ELF-1 (cell line): ENCODE data around the gene FGF8.

Experiments used
- DNase-seq: peaks from one replicate; pipeline ENCODE4 v3.0.0-alpha.2; 2016; ENCODE audit warnings: low read depth, low spot score

The FGF8 gene

DNA sequence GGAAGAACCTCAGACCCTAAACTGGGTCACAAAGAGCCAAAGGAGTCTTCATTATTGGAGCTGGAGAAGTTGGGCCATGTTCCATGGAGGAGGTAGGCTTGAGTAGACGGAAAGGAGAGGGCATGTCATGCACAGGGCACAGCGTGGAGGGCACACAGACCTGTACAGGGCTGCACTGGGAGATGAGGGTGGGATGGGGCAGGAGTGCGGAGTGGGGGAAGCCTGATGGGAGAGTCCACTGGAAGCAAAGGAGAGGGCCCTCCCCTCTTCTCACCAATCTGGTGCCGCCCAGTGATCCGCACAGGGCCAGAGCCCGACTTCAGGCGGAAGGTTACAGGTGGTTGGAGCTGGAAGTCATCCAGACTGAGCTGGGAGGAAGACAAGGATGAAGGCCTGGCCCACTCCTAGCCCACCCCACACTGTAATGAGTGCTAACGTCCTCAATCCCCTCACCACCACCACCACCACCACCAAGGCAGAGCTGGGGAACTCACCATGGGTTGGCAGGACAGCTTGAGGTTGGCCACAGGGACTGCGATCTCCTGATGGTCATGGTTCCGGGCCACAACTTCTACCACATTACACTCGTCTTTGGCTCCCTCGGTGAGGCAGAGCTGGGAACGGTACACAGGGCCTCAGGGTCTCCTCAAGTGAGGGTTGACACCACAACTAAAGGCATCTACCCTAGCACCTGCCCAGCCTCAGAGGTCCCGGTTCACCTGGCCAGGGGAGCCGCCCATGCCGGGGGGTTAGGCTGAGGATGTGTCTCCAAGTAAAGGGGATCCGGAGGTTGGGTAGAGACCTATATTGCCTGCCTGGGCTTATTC lies 6.3 kb upstream of the FGF8 start:
- DNase-seq, result no peak

DNA sequence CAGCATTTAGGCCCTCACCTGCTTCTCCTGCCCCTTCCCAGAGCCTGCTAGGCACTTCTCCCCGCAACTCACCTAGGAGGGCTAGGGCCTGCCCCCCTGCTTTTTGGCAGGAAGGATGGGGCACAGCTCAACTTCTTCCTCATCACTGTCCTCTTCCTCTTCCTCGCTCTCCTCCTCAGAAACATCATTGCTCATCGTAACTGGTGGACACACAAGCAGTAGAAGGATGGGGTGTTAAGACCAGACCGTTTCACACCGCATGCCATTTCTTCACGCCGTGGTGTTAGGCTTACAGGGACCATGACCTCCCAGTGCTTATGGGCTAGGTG lies 5.7 kb upstream of the FGF8 start:
- DNase-seq, result no peak

DNA sequence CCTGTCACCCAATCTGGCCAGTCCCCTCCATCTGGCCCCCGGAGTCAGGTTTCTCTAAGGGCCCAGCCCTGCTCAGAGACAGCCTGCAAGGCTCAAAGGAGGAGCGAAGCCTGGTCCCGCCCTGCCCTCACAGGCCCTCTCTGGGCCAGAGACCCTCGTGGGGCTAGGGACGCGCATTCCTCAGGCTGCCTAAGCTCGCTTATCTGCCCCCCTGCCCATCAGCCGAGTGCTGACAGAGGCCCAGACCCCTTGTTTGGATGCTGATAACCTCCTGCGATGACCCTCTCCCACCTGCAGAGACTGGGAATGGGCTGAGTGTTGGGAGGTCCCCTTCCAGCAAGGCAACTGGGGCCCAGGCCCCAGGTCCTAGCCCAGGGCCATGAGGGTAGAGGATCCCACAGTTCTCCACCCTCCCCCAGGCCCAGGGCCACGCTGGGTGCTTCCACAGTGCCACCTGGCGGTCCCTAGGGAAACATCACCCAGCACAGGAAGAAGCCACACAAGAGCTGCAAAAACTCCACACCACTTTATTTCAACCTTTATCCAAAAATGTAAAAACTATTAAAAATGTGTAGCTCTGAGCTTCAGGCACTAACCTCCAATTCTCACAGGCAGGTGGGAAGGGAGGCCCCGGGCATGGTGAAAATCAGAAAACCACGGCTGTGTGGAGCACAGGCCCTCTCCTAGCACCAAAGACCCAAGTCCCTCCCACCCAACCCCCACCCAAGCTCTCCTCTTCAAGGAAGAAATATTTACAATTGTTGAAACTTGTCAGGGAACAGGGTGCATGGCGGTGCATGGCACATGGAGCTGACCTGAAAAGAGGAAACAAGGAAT lies 5.1 kb upstream of the FGF8 start:
- peak; percentile 88 for DNase-seq

DNA sequence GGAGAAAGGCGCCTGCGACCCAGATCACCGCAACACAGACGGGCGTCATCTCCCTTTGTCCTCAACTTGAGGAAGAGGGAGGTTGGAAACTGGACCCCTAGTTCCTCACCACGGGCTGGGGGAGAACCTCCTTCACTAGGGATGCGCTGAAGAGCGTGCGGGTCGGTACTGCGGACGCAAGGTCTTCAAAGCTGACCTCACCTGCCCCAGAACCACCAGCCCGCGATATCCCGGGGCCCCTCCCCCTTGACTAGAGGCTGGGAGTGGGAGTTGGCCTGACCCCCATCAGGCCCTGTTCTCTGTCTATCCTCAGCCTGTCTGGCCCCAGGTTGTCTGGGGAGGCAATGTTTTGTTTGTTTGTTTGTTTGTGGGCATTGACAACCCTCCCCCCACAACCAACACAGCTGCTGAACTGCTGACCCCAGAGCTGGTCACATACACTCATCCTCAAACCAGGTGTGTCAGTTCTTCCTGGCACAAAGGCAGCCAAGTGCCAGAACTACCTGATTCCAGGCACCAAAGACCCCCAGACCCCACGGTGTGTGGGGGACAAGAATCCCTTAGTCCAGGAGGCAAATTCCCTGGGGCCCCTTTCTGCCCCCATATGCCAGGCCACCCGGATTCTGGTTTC lies 4.4 kb upstream of the FGF8 start:
- DNase-seq, result no peak

DNA sequence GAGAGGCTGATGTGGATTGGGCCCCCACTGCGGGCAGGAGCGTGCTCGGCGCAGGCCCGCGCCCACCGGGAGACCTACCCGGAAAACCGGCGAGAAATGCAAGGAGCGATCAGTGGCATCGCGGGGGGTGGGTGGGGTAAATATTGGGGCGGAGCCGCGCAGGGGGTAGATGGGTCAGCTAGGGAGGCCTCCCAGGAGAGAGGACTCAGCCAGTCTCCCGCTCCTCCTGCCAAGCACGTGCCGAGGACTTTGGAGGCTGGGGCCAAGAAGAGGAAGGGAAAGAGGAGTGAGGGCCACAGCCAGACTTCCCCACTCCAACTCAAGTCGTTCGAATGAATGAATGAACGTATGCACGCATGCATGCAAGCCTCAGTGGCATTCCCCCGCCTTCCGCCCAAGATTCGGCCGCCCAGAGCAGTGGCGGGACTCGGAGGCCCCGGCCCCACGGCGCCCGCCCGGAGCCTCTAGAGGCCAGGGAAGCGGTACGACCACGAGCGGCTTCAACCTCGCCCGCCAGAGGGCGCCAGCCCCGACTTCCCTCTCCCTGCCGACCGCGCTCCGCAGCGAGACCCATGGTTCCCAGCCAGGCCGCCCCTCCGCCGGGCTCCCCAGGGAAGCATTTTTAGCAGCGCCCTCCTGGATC lies 3.8 kb upstream of the FGF8 start:
- peak; percentile 95 for DNase-seq

DNA sequence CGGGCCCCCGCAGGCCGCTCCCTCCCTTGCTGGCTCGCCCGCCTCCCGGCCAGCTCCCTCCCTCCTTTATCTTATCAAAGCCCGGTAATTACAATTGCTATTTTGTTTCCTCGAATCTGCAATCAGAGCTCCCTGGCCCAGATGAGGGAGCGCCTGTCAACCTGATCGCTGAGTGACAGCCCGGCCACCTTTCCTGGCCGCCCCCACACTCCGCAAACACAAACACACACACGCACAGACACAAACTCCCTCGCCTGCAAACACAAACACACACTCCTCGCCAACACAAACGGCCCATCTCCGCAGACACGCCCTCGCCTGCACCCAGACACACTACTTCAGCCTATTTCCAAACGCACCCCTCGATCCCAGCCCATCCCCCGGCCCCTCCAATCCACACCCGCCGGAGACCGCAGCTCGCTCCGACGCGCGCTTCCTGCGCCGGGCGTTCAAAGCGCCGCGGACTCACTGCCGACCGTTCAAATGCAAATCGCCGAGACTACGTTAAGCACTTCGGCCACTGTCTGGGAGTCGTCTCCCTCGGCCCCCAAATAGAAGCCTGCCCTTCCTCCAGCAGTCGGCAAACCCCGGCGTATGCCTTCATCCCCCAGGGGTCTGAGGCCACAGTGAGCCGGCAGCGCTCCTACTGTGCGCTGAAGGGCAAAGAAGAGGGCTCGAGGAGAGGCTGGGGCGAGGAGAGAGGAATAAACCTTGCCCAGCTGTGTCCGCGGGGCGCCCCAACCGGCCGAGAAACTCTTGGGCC lies 3.0 kb upstream of the FGF8 start:
- peak; percentile 92 for DNase-seq

DNA sequence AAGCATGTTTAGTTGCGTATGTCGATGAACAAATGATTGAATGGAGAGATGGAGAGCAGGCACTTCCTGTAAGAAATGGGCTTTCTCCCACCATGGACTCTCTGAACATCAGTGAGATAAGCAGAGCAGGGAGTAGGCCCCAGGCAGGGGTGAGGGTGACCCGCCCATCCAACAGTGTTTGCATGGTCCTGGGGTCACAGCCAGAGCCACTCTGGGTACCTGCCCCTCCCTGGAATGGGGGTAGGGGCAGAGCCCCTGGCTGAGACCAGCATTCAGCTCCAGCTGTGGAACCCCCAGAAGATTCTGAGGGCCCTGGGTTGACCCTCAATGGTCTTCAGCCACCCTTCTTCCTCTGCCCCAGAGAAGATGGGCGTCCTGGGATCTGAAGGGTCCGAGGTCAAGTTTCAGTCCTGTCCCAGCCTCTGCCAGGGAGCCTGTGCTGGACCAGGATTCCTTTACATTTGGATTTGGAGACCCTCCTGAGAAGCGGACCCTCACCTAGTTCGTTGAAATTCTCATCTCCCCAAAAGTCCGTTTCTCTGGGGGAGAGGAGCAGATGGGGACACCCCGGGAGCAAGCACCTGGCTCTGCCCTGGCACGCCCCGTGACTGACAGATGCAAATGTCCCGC lies 2.4 kb upstream of the FGF8 start:
- DNase-seq, result no peak

DNA sequence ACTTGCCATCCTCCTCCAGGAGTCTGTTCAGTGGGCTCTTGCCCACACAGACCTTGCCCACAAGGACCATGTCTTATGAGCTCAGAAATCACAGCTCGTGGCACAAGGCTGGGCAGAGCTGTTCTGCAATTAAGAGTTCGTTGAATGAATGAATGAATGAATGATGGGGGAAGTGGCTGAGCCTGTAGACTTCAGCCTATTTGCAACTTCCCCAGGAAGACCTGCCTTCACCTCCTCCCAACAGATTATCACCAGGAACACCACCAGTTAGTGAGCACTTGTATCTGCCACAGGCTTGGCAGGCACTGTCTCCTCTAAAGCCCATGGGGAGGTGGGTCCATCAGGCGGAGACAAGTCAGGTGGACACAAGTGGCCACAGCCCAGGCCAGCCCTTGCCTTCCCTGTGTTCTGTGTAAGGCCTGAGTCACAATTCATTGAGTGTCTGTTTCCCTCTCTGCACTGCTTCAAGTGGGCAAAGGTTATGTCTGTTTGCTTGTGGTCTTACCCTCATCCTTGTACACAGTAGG lies 1.8 kb upstream of the FGF8 start:
- DNase-seq, result no peak

DNA sequence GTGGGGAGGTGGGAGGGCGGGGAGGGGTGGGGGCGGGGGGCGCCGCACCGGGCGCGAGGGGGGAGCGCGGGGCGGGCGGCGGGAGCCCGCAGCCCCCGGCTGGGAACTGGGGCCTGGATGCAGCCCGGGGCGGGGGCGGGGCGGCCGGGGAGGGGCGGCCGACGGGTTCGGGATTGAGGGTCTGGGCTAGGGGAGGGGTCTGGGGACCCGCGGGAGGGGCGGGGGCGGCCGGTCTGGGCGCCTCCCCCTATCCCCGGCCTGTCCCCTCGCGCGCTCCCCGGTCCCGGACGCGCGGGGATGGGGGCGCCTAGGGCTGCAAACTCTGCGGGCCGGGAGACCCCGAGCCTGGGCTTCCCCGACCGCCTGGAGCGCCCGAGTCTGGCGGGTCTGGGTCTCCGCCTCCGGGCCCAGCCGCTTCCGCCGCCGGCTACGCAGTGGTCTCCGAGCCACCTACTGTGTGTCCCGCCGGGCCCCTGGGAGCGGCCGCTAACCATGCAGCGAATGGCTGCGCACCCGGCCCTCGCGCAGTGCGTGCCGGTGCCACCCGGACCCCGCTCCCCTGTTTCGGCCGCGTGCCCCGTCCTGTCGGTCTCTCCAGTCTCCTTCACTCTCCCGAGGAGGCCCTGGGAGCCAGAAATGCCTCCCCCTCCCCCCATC lies 375 bp upstream of the FGF8 start:
- DNase-seq, result no peak

DNA sequence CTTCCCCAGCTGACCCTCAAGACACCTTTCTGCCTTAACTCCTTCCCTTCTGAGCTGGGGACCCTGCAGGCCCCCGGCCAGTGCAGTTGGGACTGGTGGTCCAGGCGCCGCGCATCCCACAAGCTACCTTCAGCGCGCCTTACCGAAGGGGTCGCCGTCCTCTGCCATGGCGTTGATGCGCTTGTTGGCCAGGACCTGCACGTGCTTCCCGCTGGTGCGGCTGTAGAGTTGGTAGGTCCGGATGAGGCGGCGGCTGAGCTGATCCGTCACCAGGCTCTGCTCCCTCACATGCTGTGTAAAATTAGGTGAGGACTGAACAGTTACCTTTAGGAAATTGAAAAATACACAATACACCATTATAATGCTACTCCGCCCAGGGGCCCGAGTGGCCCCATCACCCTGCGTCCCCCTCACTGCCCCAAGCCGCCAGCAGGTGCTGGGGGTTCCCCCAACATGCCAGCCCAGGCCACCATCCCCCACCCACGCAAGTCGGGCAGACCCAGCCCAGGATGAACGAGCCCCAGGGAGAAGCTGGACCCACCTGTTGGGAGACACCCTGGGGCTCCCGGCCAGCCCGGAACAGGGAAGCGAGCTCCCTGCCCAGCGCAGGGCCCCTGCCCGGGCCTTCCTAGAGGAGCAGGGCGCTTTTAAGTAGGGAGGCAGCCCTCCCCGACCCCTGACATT lies 1.2 kb downstream of the FGF8 start:
- peak; percentile 48 for DNase-seq

DNA sequence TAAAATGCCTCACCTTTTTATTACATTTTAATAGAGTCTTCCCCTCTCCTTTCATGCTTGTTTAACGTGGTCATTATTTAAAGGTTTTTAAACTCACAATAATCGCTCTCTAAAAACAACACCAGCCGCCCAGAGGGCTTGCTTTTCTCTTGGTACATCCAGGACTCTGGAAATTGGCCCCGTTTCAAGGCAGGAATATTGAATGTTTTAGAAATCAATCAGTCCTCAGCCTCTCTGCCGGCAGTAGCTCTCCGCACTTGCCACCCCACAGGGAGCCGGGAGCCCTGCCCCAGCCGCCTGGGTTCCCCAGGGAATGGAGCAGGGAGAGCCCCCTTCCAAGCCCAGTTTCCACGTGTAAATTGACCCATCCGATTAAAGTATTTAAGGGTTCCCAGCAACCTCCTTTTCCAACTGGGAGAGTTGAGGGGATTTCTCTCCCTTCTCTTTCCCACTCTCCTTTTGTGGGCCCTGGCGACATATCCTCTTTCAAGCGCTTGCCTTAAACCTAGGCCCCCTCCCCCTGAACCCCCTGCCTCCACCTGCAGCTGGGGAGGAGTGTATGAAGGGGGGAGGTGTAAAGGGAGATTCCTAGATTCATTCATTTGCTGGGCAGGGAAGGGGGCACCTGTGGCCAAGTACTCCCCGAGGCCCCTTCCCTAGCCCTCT lies 1.9 kb downstream of the FGF8 start:
- DNase-seq, result no peak

DNA sequence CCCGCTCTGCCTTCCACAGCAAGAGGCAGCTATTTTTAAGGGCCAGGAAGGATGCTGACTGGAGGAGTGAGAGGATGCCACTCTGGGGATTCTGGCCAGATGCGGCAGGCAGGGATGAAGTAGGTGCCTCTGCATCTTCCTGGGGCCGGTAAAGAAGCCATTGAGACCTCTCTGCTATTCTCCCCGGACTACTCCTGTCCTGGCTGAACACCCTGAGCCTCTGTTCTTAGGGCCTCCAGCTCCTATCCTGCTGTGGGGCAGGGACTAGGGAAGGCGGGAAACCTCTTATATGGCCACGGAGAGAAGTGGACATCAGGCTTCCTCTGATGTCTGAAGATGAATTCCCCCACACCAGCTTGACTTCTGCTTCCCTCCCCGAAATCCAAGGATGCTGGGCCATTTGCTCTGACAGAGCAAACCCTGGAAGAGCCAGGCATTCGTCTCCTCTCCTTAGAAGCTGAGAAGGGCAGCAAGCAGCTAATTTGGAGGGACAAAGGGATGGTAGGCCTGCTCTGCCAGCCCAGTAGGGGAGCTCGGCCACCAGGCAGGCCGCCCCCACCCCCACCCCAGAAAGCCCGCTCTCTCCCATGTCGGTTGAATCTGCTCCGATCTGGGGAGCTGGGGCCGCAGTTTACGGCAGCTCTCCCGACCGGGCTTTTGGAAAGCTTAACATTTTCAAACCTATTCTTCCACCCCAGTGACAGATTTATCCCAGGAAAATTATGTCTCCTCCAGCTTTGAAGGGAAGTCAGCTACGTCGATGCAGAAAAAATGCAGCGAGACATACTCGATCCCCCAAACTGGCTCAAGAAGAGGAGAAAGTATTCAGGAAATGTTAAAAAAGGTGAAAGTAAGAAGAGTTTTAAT lies 2.8 kb downstream of the FGF8 start:
- DNase-seq, result no peak

DNA sequence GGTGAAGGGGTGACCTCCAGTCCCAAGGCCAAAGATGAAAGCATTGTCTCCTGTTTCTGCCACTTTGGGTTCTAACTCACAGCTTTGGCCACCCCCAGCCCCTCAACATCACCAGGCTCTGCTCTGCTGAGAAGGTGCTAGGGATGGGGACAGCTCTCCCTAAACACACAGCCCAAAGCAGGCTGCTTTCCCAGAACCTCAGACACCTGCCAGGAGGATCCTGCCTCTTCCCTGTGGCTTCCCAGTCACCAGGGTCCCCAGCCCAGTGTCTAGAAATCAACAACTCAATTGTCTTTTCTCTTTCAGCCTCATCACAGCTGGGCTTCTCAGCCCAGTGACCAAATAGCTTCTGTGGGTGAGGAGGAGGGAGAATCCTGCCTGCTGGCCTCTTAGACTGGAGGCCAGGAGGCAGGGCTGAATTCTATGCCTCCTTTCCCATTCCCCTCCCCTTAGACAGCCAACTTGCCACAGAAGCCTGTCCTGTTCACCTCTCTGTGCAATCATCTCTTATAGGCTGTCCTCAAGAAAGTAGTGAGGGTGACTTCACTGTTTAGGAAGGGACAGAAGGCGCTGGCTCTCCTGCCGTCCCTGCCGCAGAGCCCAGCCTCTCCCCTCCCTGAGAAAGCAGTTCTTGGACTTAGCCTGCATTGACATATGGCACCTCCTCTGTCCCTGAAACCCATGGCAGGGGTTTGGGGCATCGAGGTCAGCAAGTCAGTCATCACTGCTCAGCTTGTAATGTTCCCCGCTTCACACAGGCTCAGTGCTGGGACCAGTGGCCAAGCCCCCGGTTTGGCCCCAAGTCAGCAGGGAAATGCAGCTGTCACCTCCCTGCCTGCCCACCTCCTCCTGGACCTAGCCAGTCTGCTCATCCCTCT lies 3.7 kb downstream of the FGF8 start:
- DNase-seq, result no peak

DNA sequence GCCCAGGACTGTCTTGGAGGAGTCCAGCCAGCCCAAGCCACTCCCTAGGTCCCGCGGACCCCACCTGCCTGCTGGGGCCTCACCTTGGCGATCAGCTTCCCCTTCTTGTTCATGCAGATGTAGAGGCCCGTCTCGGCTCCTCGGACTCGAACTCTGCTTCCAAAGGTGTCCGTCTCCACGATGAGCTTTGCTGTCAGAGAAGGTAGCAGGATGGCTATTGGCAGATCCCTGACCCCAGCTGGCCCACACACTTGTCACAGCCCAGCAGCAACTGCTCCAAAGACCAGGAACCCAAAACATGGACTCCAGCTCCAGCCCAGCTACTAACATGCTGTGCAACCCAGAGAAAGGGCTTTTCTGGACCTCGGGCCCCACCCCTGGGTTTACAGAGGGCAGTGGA lies 4.5 kb downstream of the FGF8 start:
- no peak for DNase-seq

DNA sequence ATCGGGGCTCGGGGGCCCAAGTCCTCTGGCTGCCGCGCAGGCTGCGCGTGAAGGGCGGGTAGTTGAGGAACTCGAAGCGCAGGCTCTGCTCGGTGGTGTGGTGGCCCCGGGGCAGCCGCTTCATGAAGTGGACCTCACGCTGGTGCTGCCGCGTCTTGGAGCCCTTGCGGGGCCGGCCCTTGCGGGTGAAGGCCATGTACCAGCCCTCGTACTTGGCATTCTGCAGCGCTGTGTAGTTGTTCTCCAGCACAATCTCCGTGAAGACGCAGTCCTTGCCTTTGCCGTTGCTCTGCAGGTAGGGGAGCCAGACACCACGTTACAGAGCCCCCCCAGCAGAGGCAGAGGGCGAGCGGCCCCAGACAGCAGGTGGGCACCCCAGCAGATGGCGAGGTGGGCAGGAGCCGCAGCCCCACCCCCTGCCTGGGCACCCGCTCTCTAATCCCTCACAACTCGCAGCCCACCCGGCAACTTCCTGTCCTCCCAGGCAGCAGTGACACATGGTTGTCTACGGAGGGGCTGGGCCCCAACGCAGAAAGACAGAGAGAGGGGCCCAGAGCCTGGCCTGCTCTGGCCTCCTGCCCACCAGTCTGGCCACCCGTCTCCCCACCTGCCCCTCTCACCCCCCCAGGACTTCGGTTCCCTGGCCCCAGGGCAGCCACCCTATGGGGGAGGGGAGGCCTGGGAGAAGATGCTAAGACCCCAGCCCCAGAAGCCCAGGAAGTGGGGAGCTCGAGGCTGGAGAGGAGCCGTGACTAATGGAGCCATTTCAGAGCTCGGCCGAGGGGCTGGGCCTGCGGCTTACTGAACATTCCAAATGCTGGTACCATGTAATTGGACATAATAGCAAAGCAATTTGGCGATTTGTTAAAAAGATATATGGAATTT lies 5.3 kb downstream of the FGF8 start:
- DNase-seq, result no peak
